Fibroblast of skin of back (primary cell): ENCODE results near the gene ST3GAL4.
"Not testable (repeated sequence)": the region's sequence is repeated elsewhere in the genome, so short reads cannot be mapped to it uniquely, and the experiment has no call there.

Experiments
- DNase-seq: peaks from one replicate; pipeline ENCODE4 v3.0.0-alpha.2; 2013

ST3GAL4 gene

GRCh38 chr11:126366064-126366822 is 10.8 kb downstream of the ST3GAL4 start:
- no peak for DNase-seq

- DNase-seq: not testable (repeated sequence)
Measured at GRCh38 chr11:126366823-126367654, 11.6 kb downstream of the ST3GAL4 start.

- not testable (repeated sequence) for DNase-seq
Measured at GRCh38 chr11:126367806-126368205, 12.3 kb downstream of the ST3GAL4 start.

GRCh38 chr11:126368336-126369119 is 13.0 kb downstream of the ST3GAL4 start:
- not testable (repeated sequence) for DNase-seq

- DNase-seq: no peak
Measured at GRCh38 chr11:126370016-126370415, 14.5 kb downstream of the ST3GAL4 start.

GRCh38 chr11:126371595-126371994 is 16.1 kb downstream of the ST3GAL4 start:
- no peak for DNase-seq

GRCh38 chr11:126373389-126374066 is 18.0 kb downstream of the ST3GAL4 start:
- not testable (repeated sequence) for DNase-seq

- not testable (repeated sequence) for DNase-seq
Measured at GRCh38 chr11:126374562-126375300, 19.2 kb downstream of the ST3GAL4 start.

- peak; percentile 27 for DNase-seq
Measured at GRCh38 chr11:126375726-126376125, 20.2 kb downstream of the ST3GAL4 start.

- no peak for DNase-seq
Measured at GRCh38 chr11:126378763-126379162, 23.3 kb downstream of the ST3GAL4 start.

GRCh38 chr11:126380909-126381308 is 25.4 kb downstream of the ST3GAL4 start:
- DNase-seq: no peak

- DNase-seq: not testable (repeated sequence)
Measured at GRCh38 chr11:126381960-126382359, 26.5 kb downstream of the ST3GAL4 start.

GRCh38 chr11:126382641-126383040 is 27.2 kb downstream of the ST3GAL4 start:
- DNase-seq: not testable (repeated sequence)

GRCh38 chr11:126383339-126384335 is 28.2 kb downstream of the ST3GAL4 start:
- DNase-seq: no peak

GRCh38 chr11:126384449-126385070 is 29.1 kb downstream of the ST3GAL4 start:
- DNase-seq: no peak

- DNase-seq: no peak
Measured at GRCh38 chr11:126385991-126386728, 30.7 kb downstream of the ST3GAL4 start.

- DNase-seq: not testable (repeated sequence)
Measured at GRCh38 chr11:126386729-126387071, 31.2 kb downstream of the ST3GAL4 start.

GRCh38 chr11:126387857-126388256 is 32.4 kb downstream of the ST3GAL4 start:
- no peak for DNase-seq

GRCh38 chr11:126390272-126390867 is 34.9 kb downstream of the ST3GAL4 start:
- no peak for DNase-seq
